ENCODE measurements around the gene PIP5K1B.

DNA sequence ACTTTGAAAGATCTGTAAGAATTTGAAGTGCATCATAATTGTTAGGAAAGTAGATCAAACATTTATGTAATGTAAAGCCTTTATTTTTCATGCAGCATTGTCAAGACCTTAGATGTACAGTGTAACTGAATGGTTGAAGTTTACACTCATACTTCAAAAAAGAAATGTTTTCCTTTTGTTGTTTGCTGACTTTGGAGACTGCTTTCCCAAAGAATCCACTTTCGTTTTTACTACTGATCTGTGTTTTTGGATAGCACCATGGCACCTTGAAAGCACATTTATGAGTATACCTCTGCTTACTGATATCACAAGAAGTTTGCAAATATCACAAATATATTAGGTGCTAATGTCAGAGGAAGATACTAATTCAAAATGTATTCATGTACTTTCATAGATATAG is 50.0 kb downstream of the PIP5K1B start:
- TF ChIP-seq TOE1 (CRISPR knock-in tag; IDR thresholded peaks at IDR 0.05) (no peak), ZSCAN5A (CRISPR knock-in tag; IDR thresholded peaks at IDR 0.05; ENCODE audit: borderline replicate concordance) (no peak), HOXD1 (CRISPR knock-in tag; IDR thresholded peaks at IDR 0.05) (no peak), ZFP41 (CRISPR knock-in tag; IDR thresholded peaks at IDR 0.05; ENCODE audit: borderline replicate concordance) (no peak), CBX5 (CRISPR knock-in tag; IDR thresholded peaks at IDR 0.05; ENCODE audit: borderline replicate concordance) (no peak)
